ENCODE data around the gene GSG1L.

GSG1L gene

DNA sequence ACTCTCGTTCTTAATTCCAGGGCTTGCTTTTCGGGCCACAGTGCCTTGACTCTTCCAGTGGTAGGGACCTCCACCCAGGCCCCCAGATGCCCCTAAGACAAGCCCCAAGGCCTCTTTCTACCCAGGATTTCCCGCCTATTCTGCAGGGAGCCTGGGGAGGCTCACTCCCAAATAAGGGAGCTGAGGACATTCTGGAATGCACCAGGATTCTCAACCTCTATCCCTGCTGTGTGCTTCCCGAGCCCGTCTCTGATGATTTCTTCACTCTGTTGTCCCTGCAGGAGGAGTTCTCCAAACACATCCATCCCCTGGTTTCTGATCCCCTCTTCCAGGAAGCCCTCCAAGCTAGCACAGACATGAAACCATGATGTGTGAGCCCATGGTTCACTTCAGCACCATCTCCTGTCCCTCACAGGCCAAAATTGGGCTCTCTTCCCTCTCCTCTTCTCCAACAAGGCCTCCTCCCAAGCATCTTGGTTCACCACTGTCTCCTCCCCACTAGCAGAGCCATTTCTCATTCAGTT, 257.6 kb downstream of the GSG1L start:
- DNase-seq: no peak

- no peak for DNase-seq
These were observed 259.6 kb downstream of the GSG1L start for GRCh38 chr16:27803775-27804549.

GRCh38 chr16:27802664-27803439, 260.7 kb downstream of the GSG1L start:
- DNase-seq: no peak

GRCh38 chr16:27801289-27801945, 262.1 kb downstream of the GSG1L start:
- DNase-seq: no peak

DNA sequence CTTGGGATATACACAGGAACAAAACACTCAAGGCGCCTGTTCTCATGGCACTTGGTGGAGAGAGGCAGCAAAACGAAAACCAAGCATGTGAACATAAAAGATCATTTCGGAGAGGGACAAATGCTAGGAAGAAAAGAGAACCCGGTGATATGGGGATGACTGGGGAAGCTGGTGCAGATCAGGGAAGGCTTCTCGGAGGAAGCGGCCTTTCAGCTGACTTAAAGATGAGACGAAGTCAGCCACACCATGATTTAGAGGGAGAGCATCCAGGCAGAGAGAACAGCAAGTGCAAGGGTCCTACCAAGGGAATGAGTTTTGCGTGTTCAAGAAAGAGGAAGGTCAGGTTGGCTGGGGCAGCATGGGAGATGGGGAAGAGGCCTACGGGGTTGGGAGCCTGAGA, 262.7 kb downstream of the GSG1L start:
- DNase-seq: no peak

- no peak for DNase-seq
These were observed 263.6 kb downstream of the GSG1L start for GRCh38 chr16:27799896-27800295.

- no peak for DNase-seq
These were observed 265.3 kb downstream of the GSG1L start for GRCh38 chr16:27798241-27798640.

GRCh38 chr16:27795992-27796614, 267.4 kb downstream of the GSG1L start:
- no peak for DNase-seq

DNA sequence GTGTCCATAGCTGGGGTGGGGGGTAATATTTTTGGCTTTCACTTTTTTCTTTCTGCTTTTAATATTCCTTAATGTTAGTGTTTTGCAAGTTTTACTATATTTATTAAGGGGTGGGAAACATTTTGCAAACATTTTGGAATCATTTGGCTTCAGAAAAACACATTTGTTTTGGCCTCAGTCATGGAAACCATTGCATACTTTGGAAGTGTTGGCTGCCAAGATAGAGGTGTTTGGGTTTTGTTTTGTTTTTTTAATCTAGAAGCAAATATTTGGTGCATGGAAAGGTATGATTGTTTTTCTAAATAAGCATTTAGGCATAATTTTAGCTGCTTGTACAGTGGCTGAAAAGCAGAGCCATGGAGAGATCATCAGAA, 270.3 kb downstream of the GSG1L start:
- no peak for DNase-seq

- no peak for DNase-seq
These were observed 270.8 kb downstream of the GSG1L start for GRCh38 chr16:27792486-27793248.

DNA sequence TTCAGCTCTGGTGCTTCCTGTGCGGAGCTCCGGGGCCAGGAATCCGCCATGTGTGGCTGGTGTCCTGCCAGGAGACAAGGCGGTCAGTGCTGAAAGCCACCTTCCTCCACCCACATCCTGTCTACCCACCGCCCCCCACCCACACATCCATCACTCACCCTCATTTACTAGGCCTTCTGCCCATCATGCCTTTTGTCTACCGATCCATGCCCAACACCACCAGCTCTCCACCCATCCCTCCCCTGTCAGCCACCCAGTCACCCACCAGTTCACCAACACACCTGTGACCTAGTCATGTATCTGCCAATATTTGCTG, 272.2 kb downstream of the GSG1L start:
- no peak for DNase-seq

GRCh38 chr16:27790546-27791403, 272.7 kb downstream of the GSG1L start:
- DNase-seq: no peak

- no peak for DNase-seq
These were observed 273.8 kb downstream of the GSG1L start for GRCh38 chr16:27789595-27790241.

DNA sequence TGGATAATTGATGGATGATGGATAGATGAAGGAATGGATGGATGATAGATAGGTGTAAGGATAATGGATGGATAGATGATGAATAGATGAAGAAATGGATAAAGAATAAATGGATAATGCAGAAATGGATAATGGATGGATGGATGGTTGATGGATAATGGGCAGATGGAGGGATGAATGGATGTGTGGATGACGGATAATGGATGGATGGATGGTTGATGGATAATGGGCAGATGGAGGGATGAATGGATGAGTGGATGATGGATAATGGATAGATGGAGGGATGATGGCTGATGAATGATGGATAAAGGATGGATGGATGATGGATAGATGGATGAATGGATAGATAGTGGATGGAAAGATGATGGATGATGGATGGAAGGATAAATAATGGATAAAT, 274.4 kb downstream of the GSG1L start:
- no peak for DNase-seq

DNA sequence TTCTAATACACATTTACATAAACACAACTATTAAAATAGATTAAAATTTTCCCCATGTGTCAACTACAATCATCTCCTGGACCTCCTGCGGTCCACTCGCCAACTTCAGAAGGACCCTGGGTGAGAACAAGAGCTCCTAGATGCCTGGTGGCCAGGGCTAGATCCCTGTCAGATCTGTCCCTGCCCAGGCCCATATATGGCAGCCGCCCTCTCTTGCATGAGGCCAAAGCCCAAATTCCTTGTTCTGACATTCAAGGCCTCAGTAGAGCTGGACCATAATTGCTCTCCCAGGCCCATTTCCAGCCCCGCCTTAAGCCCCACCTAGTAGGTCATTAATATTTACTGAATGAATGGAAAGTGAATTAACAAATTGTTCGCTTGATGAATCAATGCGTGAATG, 275.8 kb downstream of the GSG1L start:
- no peak for DNase-seq

- no peak for DNase-seq
These were observed 276.4 kb downstream of the GSG1L start for GRCh38 chr16:27786923-27787625.

- no peak for DNase-seq
These were observed 277.1 kb downstream of the GSG1L start for GRCh38 chr16:27786221-27786922.

DNA sequence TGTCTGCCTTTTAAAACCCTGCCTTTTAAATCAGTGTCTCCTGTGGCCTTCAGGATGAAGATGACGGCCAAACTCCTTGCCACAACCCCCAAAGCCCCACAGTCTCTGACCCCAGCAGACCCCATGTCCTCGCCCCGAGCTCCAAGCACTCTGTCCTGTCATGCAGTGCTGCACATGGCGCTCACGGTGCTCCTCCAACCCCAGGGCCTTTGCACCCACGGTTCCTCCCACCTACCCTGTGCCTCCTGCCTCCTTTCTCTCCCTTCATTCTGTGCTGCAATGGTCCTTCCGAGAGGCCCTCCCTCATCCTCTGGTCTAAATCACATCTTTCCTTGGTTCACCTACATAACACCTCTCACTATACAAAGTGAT, 278.2 kb downstream of the GSG1L start:
- no peak for DNase-seq

Measured in activated gamma-delta T cell treated with Interleukin-2 at 50 U/mL for 16 hours (primary cell).